Effector memory CD4-positive, alpha-beta T cell (primary cell): Measurements from ENCODE around the gene PPP1R14B.

Experiments
- DNase-seq, 3 donors: peaks; one replicate each; pipeline ENCODE4 v3.0.0-alpha.2; 2020
- H3K27ac ChIP-seq: 2 replicates; pipeline ENCODE4 v1.7.0; 2013; ENCODE audit warnings: mild to moderate bottlenecking, low read length, moderate library complexity; ENCODE audit not compliant: insufficient read depth, poor library complexity, severe bottlenecking
- H3K27me3 ChIP-seq: replicated peaks from 2 replicates; pipeline ENCODE4 v1.7.0; 2013; ENCODE audit warnings: mild to moderate bottlenecking, low read length; ENCODE audit not compliant: insufficient read depth, control insufficient read depth, poor library complexity, severe bottlenecking
- H3K36me3 ChIP-seq: 2 replicates; pipeline ENCODE4 v1.7.0; 2013; ENCODE audit warnings: mild to moderate bottlenecking, low read length, moderate library complexity; ENCODE audit not compliant: control insufficient read depth, insufficient read depth
- H3K4me1 ChIP-seq: 2 replicates; pipeline ENCODE4 v1.7.0; 2013; ENCODE audit warnings: low read length, mild to moderate bottlenecking; ENCODE audit not compliant: control insufficient read depth, insufficient read depth, poor library complexity, severe bottlenecking
- H3K4me3 ChIP-seq: 2 replicates; pipeline ENCODE4 v1.7.0; 2013; ENCODE audit warnings: low read length, low read depth, mild to moderate bottlenecking; ENCODE audit not compliant: insufficient read depth, poor library complexity, severe bottlenecking
- H3K9me3 ChIP-seq: 2 replicates; pipeline ENCODE4 v1.7.0; 2013; ENCODE audit warnings: mild to moderate bottlenecking, low read length, moderate library complexity; ENCODE audit not compliant: control insufficient read depth

The PPP1R14B gene

DNA sequence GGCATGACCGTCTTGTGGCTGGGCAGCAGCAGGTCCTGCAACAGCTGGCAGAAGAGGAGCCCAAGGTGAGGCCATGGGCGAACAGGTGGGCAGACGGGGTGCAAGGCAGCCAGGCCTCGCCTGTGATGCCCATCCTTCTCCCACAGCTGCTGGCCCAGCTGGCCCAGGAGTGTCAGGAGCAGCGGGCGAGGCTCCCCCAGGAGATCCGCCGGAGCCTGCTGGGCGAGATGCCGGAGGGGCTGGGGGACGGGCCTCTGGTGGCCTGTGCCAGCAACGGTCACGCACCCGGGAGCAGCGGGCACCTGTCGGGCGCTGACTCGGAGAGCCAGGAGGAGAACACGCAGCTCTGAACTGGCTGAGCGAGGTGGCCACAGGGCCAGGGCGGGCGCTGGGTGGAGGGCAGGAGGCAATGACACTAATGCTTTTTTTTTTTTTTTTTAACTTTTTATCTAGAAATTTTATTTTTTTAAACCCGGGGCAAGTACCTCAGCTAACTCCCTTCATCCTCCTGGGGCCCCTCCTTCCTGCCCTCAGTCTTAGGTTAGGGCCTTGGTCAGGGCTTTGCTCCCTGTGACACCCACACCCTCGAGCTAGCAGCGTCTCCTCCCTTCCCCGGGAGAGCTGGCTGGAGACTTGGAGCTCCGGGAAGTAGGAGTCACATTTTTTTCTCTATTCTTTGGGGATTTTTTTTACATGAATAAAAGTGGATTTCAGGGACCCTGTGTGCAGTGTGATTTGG, 20.6 kb upstream of the PPP1R14B start:
- H3K9me3 ChIP-seq, result no peaks in the 10 kb centered on the region
- peaks cover 6% of the 10 kb centered on the region for H3K36me3 ChIP-seq
- peaks cover 12% of the 10 kb centered on the region for H3K4me1 ChIP-seq
- no peaks in the 10 kb centered on the region for H3K27me3 ChIP-seq
- DNase-seq, result no peak
- no peak overlapping the region for H3K4me3 ChIP-seq
- H3K27ac ChIP-seq, result no peak overlapping the region

DNA sequence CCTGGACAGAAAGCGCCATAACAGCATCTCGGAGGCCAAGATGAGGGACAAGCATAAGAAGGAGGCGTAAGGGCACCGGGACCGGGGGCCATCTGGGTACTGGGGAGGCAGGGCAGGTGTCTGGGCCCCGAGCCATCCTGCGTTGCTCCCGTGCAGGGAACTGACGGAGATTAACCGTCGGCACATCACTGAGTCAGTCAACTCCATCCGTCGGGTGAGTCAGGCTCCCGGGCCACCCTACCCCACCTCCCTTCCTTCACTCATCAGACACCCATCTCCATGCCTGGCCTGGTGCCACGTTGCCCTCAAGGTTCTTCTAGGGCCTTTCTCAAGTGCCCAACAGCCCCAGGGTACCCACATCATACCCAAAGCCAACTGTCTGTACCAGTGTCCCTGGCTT, 19.6 kb upstream of the PPP1R14B start:
- H3K4me1 ChIP-seq, result peaks cover 8% of the 10 kb centered on the region
- H3K9me3 ChIP-seq, result no peaks in the 10 kb centered on the region
- no peaks in the 10 kb centered on the region for H3K27me3 ChIP-seq
- H3K27ac ChIP-seq, result no peak overlapping the region
- no peak for DNase-seq
- H3K36me3 ChIP-seq, result peaks cover 6% of the 10 kb centered on the region
- H3K4me3 ChIP-seq, result no peak overlapping the region

DNA sequence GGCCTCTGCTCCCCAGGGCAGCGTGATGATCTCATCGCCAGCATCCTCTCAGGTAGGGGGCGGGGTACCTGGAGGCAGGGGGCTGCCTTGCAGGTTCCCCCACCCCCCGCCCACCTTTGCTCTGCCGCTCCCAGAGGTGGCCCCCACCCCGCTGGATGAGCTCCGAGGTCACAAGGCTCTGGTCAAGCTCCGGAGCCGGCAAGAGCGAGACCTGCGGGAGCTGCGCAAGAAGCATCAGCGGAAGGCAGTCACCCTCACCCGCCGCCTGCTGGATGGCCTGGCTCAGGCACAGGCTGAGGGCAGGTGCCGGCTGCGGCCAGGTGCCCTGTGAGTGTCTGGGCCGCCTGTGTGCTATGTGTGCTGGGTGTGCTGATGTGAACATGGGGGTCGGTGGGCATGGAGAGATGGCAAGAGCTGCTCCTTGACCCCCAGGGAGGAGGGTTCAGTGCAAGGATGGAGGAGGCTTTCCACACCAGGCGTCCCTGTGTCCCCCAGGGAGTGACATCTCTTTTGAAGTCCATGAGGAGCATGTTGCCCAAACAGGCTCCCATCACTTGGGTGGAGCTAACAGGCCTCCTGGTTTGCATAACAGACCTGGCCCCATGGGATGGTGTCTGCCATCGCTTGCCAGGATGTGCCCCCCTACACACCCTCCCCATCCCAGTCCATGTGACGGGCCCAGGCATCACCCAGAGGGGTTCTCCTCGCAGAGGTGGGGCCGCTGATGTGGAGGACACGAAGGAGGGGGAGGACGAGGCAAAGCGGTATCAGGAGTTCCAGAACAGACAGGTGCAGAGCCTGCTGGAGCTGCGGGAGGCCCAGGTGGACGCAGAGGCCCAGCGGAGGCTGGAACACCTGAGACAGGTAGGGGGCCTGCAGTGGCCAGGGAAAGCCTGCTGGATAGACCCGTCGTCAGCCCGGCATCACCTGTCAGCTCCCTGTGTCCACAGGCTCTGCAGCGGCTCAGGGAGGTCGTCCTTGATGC, 18.7 kb upstream of the PPP1R14B start:
- Histone ChIP-seq H3K4me1 (peaks cover 8% of the 10 kb centered on the region), H3K27ac (no peak overlapping the region), H3K36me3 (peaks cover 6% of the 10 kb centered on the region), H3K27me3 (no peaks in the 10 kb centered on the region), H3K4me3 (no peak overlapping the region), H3K9me3 (no peaks in the 10 kb centered on the region)
- DNase-seq, result no peak

DNA sequence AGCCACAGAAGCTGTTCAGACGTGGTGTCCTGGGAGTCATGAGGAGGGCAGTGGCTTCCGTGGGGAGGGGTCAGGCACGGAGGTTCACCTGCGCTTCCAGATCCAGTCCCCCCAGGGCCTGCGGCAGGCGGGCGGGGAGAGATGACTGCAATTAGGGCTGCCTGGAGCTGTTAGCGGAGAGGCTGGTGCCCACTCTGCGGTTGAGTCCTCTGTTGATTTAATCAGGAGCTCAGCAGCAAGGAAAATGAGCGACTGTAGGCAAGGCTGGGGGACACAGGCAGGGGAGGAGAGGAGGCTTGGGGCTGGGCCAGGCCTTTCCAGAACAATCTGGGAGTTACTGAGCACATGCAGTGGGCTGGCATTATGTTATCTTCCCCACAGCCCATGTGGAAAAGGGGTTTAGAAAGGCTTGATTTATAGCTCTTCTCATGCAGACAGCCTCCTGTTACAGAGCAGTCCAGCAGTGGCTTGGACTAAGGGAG, 17.7 kb upstream of the PPP1R14B start:
- Histone ChIP-seq H3K27ac (no peak overlapping the region), H3K27me3 (no peaks in the 10 kb centered on the region), H3K9me3 (no peaks in the 10 kb centered on the region), H3K4me1 (peaks cover 8% of the 10 kb centered on the region), H3K4me3 (no peak overlapping the region), H3K36me3 (peaks cover 6% of the 10 kb centered on the region)
- DNase-seq, result no peak

DNA sequence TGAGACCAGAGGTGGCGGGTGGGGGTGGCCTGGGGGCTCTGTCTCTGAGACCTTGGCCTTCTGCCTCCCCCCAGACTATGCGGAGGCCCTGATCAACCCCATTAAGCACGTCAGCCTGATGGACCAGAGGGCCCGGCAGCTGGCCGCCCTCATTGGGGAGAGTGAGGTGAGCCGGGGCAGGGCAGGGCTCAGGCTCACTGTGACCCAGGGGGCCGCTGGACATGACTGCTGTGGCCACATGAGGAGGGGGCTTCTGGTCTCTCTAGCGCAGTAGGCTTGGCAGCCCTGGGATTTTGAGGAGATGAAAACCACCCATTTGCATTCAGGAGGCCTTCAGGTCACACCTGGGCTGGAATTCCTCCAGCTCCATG, 17.2 kb upstream of the PPP1R14B start:
- Histone ChIP-seq H3K36me3 (peaks cover 6% of the 10 kb centered on the region), H3K27me3 (no peaks in the 10 kb centered on the region), H3K9me3 (no peaks in the 10 kb centered on the region), H3K4me3 (no peak overlapping the region), H3K4me1 (peaks cover 6% of the 10 kb centered on the region), H3K27ac (no peak overlapping the region)
- no peak for DNase-seq

DNA sequence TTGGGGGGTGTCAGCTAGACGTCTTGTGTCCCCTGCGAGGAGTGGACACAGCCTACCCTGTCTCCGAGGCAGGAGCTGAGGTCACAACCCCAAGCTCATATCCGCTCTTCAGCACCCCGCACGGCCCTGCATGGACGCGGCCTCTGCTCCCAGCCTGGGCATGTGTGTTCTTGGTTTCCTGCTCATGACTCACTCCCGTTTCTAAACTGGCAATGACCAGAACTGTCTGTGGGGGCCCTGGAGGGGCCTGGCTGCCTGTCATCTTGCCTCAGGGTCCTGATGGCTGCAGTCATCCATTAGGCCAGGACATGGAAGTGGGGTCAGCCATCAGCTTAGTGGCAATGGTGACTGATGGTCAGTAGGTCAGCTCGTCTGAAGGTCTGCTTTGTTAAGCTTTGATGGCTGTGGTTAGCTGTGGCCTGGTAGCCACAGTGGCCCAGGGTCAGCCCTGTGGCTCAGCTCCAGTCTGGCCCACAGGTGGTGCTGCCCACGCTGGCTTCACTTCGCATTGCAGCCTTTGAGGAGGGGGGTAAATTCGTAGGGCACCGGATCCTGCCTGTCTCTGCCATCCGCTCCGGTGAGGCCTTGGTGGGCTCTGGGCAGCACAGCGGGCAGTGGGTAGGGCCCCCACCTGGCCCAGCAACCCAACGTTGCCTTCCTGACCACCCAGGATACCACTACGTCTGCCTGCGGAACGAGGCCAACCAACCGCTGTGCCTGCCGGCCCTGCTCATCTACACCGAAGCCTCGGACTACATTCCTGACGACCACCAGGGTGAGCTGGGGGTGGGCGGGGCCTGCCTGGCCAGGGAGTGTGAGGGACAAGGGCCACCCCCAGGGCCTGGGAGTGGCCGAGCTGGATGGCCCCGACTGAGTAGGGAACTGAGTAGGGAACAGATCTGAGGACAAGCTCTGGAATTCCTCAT, 16.5 kb upstream of the PPP1R14B start:
- no peaks in the 10 kb centered on the region for H3K4me1 ChIP-seq
- H3K27me3 ChIP-seq, result no peaks in the 10 kb centered on the region
- H3K9me3 ChIP-seq, result no peaks in the 10 kb centered on the region
- no peak for DNase-seq
- no peak overlapping the region for H3K4me3 ChIP-seq
- peaks cover 6% of the 10 kb centered on the region for H3K36me3 ChIP-seq
- no peak overlapping the region for H3K27ac ChIP-seq

DNA sequence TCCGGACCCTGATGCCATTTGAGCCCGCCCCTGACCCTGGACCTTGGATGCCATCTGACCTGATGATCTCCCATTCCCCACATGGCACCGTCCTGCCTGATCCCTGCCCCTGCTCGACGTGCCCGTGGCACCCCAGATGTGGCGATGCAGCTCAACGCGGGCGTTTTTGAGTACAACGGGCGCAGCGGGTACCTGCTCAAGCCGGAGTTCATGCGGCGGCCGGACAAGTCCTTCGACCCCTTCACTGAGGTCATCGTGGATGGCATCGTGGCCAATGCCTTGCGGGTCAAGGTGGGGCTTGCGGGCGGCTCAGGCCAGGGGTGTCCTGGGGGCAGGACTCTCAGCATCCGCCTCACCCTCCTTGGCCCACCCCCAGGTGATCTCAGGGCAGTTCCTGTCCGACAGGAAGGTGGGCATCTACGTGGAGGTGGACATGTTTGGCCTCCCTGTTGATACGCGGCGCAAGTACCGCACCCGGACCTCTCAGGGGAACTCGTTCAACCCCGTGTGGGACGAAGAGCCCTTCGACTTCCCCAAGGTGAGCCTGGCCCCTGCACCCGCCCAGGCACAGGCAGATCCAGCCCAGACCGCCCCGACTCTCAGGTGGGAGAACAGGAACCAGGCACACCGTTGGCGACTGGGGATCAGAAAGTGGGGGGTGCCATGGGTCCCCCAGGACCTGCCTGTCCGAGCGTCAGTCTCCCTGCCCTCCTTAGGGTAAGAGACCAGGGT, 15.7 kb upstream of the PPP1R14B start:
- DNase-seq, result no peak
- no peak overlapping the region for H3K27ac ChIP-seq
- peaks cover 6% of the 10 kb centered on the region for H3K36me3 ChIP-seq
- H3K9me3 ChIP-seq, result no peaks in the 10 kb centered on the region
- H3K4me3 ChIP-seq, result no peak overlapping the region
- H3K4me1 ChIP-seq, result no peaks in the 10 kb centered on the region
- no peaks in the 10 kb centered on the region for H3K27me3 ChIP-seq

DNA sequence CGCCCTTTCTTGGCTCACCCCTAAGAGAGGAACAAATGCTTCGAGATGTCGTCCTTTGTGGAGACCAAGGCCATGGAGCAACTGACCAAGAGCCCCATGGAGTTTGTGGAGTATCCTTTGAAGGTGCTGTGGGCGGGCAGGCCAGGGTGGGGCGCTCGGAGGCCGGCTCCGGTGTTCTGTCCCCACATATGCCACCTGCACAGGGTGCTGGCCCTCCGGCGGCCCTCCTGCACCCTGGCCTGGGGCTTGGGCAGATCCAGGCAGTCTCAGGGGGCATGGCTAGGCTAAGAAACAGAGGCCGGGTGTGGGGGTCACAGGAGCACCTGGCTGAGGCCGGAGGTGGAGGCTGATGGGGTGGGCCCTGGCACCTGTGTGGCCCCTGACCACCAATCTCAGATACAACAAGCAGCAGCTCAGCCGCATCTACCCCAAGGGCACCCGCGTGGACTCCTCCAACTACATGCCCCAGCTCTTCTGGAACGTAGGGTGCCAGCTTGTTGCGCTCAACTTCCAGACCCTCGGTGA, 14.9 kb upstream of the PPP1R14B start:
- no peaks in the 10 kb centered on the region for H3K4me1 ChIP-seq
- H3K27ac ChIP-seq, result no peak overlapping the region
- H3K9me3 ChIP-seq, result no peaks in the 10 kb centered on the region
- DNase-seq, result no peak
- no peaks in the 10 kb centered on the region for H3K27me3 ChIP-seq
- no peak overlapping the region for H3K4me3 ChIP-seq
- peaks cover 6% of the 10 kb centered on the region for H3K36me3 ChIP-seq

DNA sequence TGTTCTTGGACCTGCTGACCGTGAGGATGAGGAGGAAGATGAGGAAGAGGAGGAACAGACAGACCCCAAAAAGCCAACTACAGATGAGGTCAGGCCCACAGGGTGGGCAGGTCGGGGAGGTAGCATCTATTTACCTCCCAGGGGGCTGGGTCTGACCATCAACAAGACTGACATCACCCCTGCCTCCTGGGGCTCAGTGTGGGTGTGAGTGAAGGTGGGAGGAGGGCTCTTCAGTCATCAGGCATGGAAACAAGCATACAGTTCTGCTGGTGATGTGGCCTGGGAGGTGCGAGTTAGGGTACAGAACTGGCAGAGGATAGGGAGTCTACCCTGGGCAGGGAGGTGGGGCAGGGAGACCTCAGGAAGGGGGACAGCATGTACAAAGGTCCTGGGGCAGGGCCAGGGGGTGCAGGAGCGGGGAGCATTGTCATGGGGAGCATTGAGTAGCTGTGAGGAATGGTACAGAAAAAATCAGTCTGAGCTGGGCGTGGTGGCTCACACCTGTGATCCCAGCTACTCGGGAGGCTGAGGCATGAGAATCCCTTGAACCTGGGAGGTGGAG, 13.5 kb upstream of the PPP1R14B start:
- no peak for DNase-seq
- H3K4me1 ChIP-seq, result no peaks in the 10 kb centered on the region
- no peaks in the 10 kb centered on the region for H3K9me3 ChIP-seq
- peaks cover 6% of the 10 kb centered on the region for H3K36me3 ChIP-seq
- H3K4me3 ChIP-seq, result no peak overlapping the region
- H3K27me3 ChIP-seq, result no peaks in the 10 kb centered on the region
- H3K27ac ChIP-seq, result no peak overlapping the region
